Colonic mucosa (tissue), 4 donors: Measurements from ENCODE around the gene PRR13. TPM values are rescaled to one million over a fixed set of nuclear protein-coding genes. Genes with fewer than 3 reads are reported as not detected.
"Not testable (repeated sequence)": the region's sequence is repeated elsewhere in the genome, so short reads cannot be mapped to it uniquely, and the experiment has no call there.

Source experiments
- DNase-seq: peaks from one replicate; pipeline ENCODE4 v3.0.0-alpha.2; 2020
- H3K27ac ChIP-seq: fragments of 200-600 bp; one replicate; pipeline ENCODE4 v1.8.0; 2021
- H3K27me3 ChIP-seq: fragments of 200-600 bp; one replicate; pipeline ENCODE4 v1.8.0; 2021
- H3K36me3 ChIP-seq: fragments of 200-600 bp; one replicate; pipeline ENCODE4 v1.8.0; 2021
- H3K4me1 ChIP-seq: fragments of 200-600 bp; one replicate; pipeline ENCODE4 v1.8.0; 2021; ENCODE audit warnings: mild to moderate bottlenecking
- H3K4me3 ChIP-seq: fragments of 200-600 bp; one replicate; pipeline ENCODE4 v1.8.0; 2021
- H3K9ac ChIP-seq, 2 donors: one replicate each; pipeline ENCODE4 v1.7.0; 2013; ENCODE audit warnings: control low read depth in 2 of 2, low read depth in 2 of 2, low read length in 2 of 2
- H3K9me3 ChIP-seq: fragments of 200-600 bp; one replicate; pipeline ENCODE4 v1.8.0; 2021
- CTCF ChIP-seq: fragments of 200-600 bp; IDR thresholded peaks from one replicate; pipeline ENCODE4 v1.8.0; 2022; ENCODE audit warnings: antibody characterized with exemption, mild to moderate bottlenecking
- intact Hi-C: fragments of 100-400 bp; cut with DNase I; formaldehyde crosslinking; loops from one replicate; pipeline ENCODE4 v1.14.1; 2022
- total RNA-seq, 2 donors: library from RNA; stranded (reverse); fragmentation: NEBNext Ultra II Directional in 1 of 2; extraction: Animal tissue kit (Norgen Biotek cat#: 25700) in 1 of 2; gene quantifications; one replicate each; pipeline ENCODE4 v1.2.1, GENCODE V29; 2021
- donor health status: healthy.
- donor health status: DM: no; HTN: no; CAD: no.
- donor health status: DM: no; HTN: no; CAD: no.

PRR13 gene
- total RNA-seq, 2 donors from 2014 or later: 331 to 504 TPM

GRCh38 chr12:53413485-53414204 lies 27.9 kb upstream of the PRR13 start:
- H3K4me1 ChIP-seq: no peaks in the 10 kb centered on the region

DNA sequence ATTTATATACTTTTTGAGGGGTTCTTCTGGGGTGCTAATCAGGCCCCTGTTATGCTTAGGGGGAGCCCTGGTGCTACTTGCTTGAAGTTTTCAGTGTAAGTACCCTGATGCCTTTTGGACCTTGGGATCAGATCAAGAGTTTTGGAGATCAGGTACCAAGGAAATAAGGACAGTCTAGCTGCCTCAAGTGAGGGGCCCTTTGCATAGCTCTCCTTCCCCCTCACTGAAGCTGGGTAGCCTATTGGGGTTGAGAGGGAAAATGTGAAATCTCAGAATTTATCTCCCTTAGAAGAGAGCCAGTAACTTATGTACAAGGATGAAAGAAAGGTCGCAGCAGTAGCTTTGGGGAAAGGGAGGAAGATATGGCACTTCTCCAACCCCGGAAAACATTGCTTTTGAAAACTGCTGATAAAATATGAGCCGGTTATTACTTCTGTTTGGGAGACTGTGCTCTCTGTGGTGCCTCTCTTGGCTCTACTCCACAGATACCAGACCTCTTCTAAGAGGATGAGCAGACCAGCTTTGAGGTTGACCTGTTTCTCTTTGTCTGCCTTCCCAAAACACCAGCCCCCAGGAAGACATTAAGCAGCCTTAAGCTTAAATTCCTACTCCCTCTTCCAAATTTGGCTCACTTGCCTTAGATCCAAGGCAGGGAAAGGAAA lies 26.6 kb upstream of the PRR13 start:
- intact Hi-C loops: no loop called here
- no peaks in the 10 kb centered on the region for H3K27me3 ChIP-seq
- H3K27ac ChIP-seq: no peak overlapping the region
- no peak for DNase-seq
- H3K4me3 ChIP-seq: no peak overlapping the region
- peaks cover 6% of the 10 kb centered on the region for H3K36me3 ChIP-seq
- TF ChIP-seq CTCF: no peak
- no peaks in the 10 kb centered on the region for H3K9me3 ChIP-seq
- no peak overlapping the region for H3K9ac ChIP-seq
- H3K4me1 ChIP-seq: no peaks in the 10 kb centered on the region

More at GRCh38 chr12:53413485-53414204, 27.9 kb upstream of the PRR13 start:
- Histone ChIP-seq H3K9me3 (no peaks in the 10 kb centered on the region), H3K36me3 (peaks cover 6% of the 10 kb centered on the region), H3K27ac (no peak overlapping the region), H3K9ac (no peak overlapping the region), H3K27me3 (no peaks in the 10 kb centered on the region), H3K4me3 (no peak overlapping the region)
- no peak for TF ChIP-seq CTCF
- no peak for DNase-seq
- intact Hi-C loops: no loop called here

DNA sequence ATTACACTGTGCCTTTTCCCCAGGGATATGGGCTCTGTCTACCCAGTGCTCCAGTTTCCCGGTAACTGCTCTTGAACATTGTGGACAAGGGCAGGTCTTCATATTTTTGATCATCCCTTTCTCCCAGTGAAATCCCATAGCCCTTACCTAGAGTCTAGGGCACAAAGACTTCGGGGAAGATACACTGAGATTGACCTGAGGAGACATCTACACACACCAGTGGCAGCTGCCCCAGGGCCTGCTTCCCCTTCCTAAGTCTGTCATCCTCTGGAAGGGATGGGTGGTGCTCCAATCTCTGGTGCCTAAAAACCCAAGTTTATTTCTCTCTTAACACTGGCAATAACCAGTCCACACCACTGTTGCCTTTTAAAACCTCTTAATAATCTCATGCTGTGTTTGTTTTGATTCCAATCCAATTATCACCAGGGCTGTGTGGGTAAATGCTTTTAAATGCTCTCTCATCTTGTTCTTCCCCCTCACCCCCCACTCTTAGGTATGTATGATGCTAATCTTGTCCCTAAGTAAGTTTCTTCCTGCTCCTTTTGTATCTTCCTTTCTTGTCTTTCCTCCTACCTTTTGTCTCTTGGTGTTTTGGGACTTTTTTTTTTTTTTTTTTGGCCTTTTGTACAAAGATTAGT lies 25.7 kb upstream of the PRR13 start:
- intact Hi-C loops, DNase-seq, H3K27me3 ChIP-seq, H3K9ac ChIP-seq, H3K4me3 ChIP-seq, H3K4me1 ChIP-seq, H3K27ac ChIP-seq, H3K9me3 ChIP-seq, H3K36me3 ChIP-seq: not testable (repeated sequence)

DNA sequence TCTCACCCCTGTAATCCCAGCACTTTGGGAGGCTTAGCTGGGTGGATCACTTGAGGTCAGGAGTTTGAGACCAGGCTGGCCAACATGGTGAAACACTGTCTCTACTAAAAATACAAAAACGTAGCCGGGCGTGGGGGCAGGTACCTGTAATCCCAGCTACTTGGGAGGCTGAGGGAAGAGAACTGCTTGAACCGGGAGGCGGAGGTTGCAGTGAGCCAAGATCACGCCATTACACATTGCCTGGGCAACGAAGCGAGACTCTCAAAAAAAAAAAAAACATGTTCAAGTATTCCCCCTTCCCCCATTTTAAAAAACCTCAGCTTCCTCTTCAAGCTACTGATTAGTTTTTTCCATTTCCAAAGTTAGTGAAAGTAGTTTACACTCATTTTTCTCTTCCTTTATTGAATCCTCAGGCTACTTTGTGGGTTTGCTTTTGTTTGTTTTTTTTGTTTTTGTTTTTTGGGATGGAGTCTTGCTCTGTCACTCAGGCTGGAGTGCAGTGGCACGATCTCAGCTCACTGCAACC lies 24.2 kb upstream of the PRR13 start:
- DNase-seq, H3K4me1 ChIP-seq, H3K27me3 ChIP-seq, H3K9me3 ChIP-seq, H3K4me3 ChIP-seq, H3K36me3 ChIP-seq, intact Hi-C loops, H3K9ac ChIP-seq, H3K27ac ChIP-seq: not testable (repeated sequence)

GRCh38 chr12:53418221-53418620 lies 23.3 kb upstream of the PRR13 start:
- Histone ChIP-seq H3K4me3 (no peak overlapping the region), H3K9me3 (no peaks in the 10 kb centered on the region), H3K4me1 (no peaks in the 10 kb centered on the region), H3K36me3 (no peaks in the 10 kb centered on the region), H3K27me3 (no peaks in the 10 kb centered on the region), H3K27ac (no peak overlapping the region), H3K9ac (no peak overlapping the region)
- intact Hi-C loops: no loop called here
- no peak for TF ChIP-seq CTCF
- DNase-seq: no peak

DNA sequence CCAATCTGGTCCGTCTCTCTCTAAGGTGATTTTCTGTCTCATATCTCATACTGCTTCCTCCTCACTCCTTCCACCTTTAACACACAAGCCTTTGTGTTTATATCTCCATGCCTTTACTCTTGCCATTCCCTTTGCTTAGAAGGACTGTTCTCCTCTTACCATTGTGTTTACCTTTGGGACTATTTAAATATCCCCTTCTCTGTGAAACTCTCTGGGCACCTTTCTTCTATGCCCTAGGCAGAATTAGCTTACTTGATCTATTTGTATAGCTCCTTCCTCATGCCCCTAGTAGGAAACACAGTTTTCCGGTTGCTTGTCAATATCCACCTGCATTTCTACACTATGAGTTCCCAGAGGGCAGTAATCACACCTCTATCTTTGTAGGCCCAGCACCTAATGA lies 21.8 kb upstream of the PRR13 start:
- H3K4me3 ChIP-seq: no peak overlapping the region
- intact Hi-C loops: loop anchor here (2.0 kb wide), 1 partner anchor 67 kb away; no protein-coding TSS in a partner anchor
- H3K9me3 ChIP-seq: no peaks in the 10 kb centered on the region
- no peak for DNase-seq
- no peak overlapping the region for H3K27ac ChIP-seq
- no peaks in the 10 kb centered on the region for H3K27me3 ChIP-seq
- H3K9ac ChIP-seq: no peak overlapping the region
- H3K4me1 ChIP-seq: no peaks in the 10 kb centered on the region
- no peaks in the 10 kb centered on the region for H3K36me3 ChIP-seq
- TF ChIP-seq CTCF: no peak

- intact Hi-C loops, DNase-seq, H3K9me3 ChIP-seq: not testable (repeated sequence)
Observed at GRCh38 chr12:53422247-53422646, 19.3 kb upstream of the PRR13 start.

More at GRCh38 chr12:53422247-53422646, 19.3 kb upstream of the PRR13 start:
- not testable (repeated sequence) for H3K27me3 ChIP-seq, H3K27ac ChIP-seq, H3K4me1 ChIP-seq, H3K4me3 ChIP-seq, H3K36me3 ChIP-seq, H3K9ac ChIP-seq
